Calu3 (cell line): ENCODE measurements around the gene DHX35. TPM values are rescaled to one million over a fixed set of nuclear protein-coding genes. Genes with fewer than 3 reads are reported as not detected.

Experiments
- BruUV-seq: library from RNA; stranded (reverse); fragments of 400-500 nt; replicated peaks from 2 replicates; lab custom pipeline; 2021; lab: Mats Ljungman, UMichigan
- CTCF ChIA-PET: fragments of 300-600 bp; sonication (Branson Sonifier 250); formaldehyde crosslinking; loops from one replicate; lab custom pipeline; 2022; ENCODE audit warnings: antibody characterized with exemption; lab: Charles Lee
- DNase-seq: peaks from one replicate; pipeline ENCODE4 v3.0.0; 2022
- H3K27ac Mint-ChIP-seq: one replicate; pipeline ENCODE4 v1.8.0; 2022; ENCODE audit warnings: mixed read lengths; ENCODE audit not compliant: unreplicated experiment
- H3K27me3 Mint-ChIP-seq: one replicate; pipeline ENCODE4 v1.8.0; 2022; ENCODE audit warnings: mixed read lengths; ENCODE audit not compliant: unreplicated experiment
- H3K36me3 Mint-ChIP-seq: one replicate; pipeline ENCODE4 v1.8.0; 2022; ENCODE audit warnings: mild to moderate bottlenecking, moderate library complexity, mixed read lengths; ENCODE audit not compliant: insufficient read depth, unreplicated experiment
- H3K4me1 Mint-ChIP-seq: one replicate; pipeline ENCODE4 v1.8.0; 2022; ENCODE audit warnings: mild to moderate bottlenecking, low read depth, mixed read lengths; ENCODE audit not compliant: unreplicated experiment
- H3K4me3 Mint-ChIP-seq: one replicate; pipeline ENCODE4 v1.8.0; 2022; ENCODE audit warnings: mild to moderate bottlenecking, low read depth, moderate library complexity, mixed read lengths; ENCODE audit not compliant: unreplicated experiment
- H3K9me3 Mint-ChIP-seq: one replicate; pipeline ENCODE4 v1.8.0; 2022; ENCODE audit warnings: low read depth, mixed read lengths; ENCODE audit not compliant: unreplicated experiment
- CTCF ChIP-seq: fragments of 200-600 bp; IDR thresholded peaks from one replicate; pipeline ENCODE4 v1.8.0; 2022; ENCODE audit warnings: antibody characterized with exemption; ENCODE audit not compliant: unreplicated experiment
- intact Hi-C: fragments of 100-400 bp; cut with micrococcal nuclease; formaldehyde crosslinking; loops from one replicate; pipeline ENCODE4 v1.10.0; 2022; ENCODE audit not compliant: unreplicated experiment
- total RNA-seq: library from RNA; stranded (reverse); gene quantifications from 2 replicates; pipeline ENCODE4 v1.2.3, GENCODE V29; 2022

DHX35 gene
- total RNA-seq, 1 experiment from 2014 or later: 19.1 TPM

DNA sequence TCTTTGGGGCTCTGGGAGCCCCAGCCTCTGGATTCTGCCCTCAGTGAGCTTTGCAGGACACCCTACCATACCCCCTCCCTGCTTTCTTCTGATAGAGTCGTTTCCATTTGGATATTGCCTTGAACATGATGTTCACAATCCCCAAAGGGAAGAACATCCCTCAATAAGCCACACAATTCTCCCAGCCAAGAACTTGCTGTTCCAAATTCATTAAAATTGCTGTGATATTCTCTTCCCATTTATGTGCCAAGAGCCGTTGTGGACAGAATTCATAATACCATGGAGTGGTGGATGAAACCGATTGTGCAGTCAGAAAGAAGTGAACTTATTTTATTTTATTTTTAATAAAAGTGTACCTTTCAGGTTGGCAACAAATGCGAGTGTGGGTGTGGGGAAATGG is 95.8 kb downstream of the DHX35 start:
- Mint-ChIP-seq H3K4me3 (no peak overlapping the region), H3K4me1 (no peaks in the 10 kb centered on the region), H3K27ac (no peak overlapping the region), H3K36me3 (no peaks in the 10 kb centered on the region), H3K27me3 (peaks cover 95% of the 10 kb centered on the region), H3K9me3 (no peaks in the 10 kb centered on the region)
- intact Hi-C loops: no loop called here
- no peak for DNase-seq
- no peak for TF ChIP-seq CTCF
- CTCF ChIA-PET: interaction anchor here (0.6 to 1.1 kb wide), 2 partner anchors 27 to 48 kb away, joined by 4 read pairs; no protein-coding TSS in a partner anchor
- no TSS peak for BruUV-seq

- H3K4me1 Mint-ChIP-seq: no peaks in the 10 kb centered on the region
- H3K4me3 Mint-ChIP-seq: no peak overlapping the region
- DNase-seq: no peak
- no peaks in the 10 kb centered on the region for H3K9me3 Mint-ChIP-seq
- intact Hi-C loops: no loop called here
- BruUV-seq: no TSS peak
- H3K27ac Mint-ChIP-seq: no peak overlapping the region
- CTCF ChIA-PET: no interaction called here
- peaks cover 95% of the 10 kb centered on the region for H3K27me3 Mint-ChIP-seq
- no peak for TF ChIP-seq CTCF
- H3K36me3 Mint-ChIP-seq: no peaks in the 10 kb centered on the region
Measured at GRCh38 chr20:39059036-39059435, 96.9 kb downstream of the DHX35 start.

DNA sequence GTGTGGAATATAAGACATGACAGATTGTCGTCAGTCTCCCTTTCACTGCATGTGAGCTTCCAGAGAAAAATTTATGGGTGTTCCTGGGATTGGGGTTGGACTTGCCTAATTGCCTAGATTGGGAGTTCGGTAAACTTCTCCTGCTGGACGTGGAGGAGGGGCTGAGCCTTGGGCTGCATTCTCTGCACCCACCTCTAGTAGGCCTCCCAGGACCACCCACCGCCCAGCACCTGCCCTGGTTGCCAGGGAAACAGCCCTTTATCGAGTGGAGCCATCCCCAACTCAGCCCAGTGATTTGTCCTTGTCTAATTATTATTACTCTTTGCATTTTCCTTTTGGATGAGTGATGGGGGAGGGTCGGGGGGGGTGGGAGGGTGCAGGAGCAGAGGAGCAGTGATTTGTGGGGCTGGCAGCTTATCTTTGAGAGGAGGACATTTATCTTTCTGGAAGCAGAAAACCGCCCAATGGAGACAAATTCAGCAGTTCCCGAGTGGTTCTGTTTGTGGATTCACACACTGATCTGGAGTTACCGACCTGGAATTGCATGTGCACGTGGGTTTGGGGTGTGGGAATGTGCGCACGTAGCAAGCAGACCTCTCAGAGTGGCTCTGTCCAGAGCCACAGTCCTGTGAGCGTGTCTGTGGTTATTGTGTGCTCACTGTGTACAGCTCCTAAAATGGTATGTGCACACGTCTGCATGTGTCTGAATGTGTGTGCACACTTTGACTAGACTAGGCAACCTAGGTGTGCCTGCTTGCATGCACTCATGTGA is 104.5 kb downstream of the DHX35 start:
- Mint-ChIP-seq H3K4me3 (no peak overlapping the region), H3K27me3 (peaks cover 68% of the 10 kb centered on the region), H3K27ac (no peak overlapping the region), H3K36me3 (no peaks in the 10 kb centered on the region), H3K9me3 (peaks cover 2% of the 10 kb centered on the region), H3K4me1 (no peaks in the 10 kb centered on the region)
- intact Hi-C loops: no loop called here
- BruUV-seq: no TSS peak
- CTCF ChIA-PET: interaction anchor here (0.7 kb wide), 1 partner anchor 1940 kb away, joined by 3 read pairs; no protein-coding TSS in a partner anchor
- DNase-seq: no peak
- no peak for TF ChIP-seq CTCF

GRCh38 chr20:39067526-39068216 is 105.5 kb downstream of the DHX35 start:
- no peak overlapping the region for H3K27ac Mint-ChIP-seq
- no peaks in the 10 kb centered on the region for H3K4me1 Mint-ChIP-seq
- TF ChIP-seq CTCF: no peak
- DNase-seq: no peak
- no TSS peak for BruUV-seq
- CTCF ChIA-PET: interaction anchor here (0.6 kb wide), 1 partner anchor 19 kb away, joined by 5 read pairs; no protein-coding TSS in a partner anchor
- no peak overlapping the region for H3K4me3 Mint-ChIP-seq
- H3K9me3 Mint-ChIP-seq: peaks cover 2% of the 10 kb centered on the region
- H3K36me3 Mint-ChIP-seq: no peaks in the 10 kb centered on the region
- intact Hi-C loops: no loop called here
- H3K27me3 Mint-ChIP-seq: peaks cover 71% of the 10 kb centered on the region
